ENCODE results near the gene RMND5A. TPM values are rescaled to one million over a fixed set of nuclear protein-coding genes. Genes with fewer than 3 reads are reported as not detected.
"Not testable (repeated sequence)": the region's sequence is repeated elsewhere in the genome, so short reads cannot be mapped to it uniquely, and the experiment has no call there.

RMND5A gene, protein sequence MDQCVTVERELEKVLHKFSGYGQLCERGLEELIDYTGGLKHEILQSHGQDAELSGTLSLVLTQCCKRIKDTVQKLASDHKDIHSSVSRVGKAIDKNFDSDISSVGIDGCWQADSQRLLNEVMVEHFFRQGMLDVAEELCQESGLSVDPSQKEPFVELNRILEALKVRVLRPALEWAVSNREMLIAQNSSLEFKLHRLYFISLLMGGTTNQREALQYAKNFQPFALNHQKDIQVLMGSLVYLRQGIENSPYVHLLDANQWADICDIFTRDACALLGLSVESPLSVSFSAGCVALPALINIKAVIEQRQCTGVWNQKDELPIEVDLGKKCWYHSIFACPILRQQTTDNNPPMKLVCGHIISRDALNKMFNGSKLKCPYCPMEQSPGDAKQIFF
- 52.8 TPM for polyA plus RNA-seq
- long read RNA-seq, donor 1, full-length matches to known transcripts: 6 of 6 reads
- long read RNA-seq, donor 1, partial matches to known transcripts: 0 of 6 reads
- long read RNA-seq, donor 1, other reads (novel, unspliced or antisense): 0 of 6 reads
- long read RNA-seq, donor 2, full-length matches to known transcripts: 6 of 58 reads
- long read RNA-seq, donor 2, partial matches to known transcripts: 52 of 58 reads
- long read RNA-seq, donor 2, other reads (novel, unspliced or antisense): 0 of 58 reads
- long read RNA-seq, donor 3: 0 reads
- long read RNA-seq, donor 4, full-length matches to known transcripts: 3 of 3 reads
- long read RNA-seq, donor 4, partial matches to known transcripts: 0 of 3 reads
- long read RNA-seq, donor 4, other reads (novel, unspliced or antisense): 0 of 3 reads
- long read RNA-seq, donor 5, full-length matches to known transcripts: 7 of 7 reads
- long read RNA-seq, donor 5, partial matches to known transcripts: 0 of 7 reads
- long read RNA-seq, donor 5, other reads (novel, unspliced or antisense): 0 of 7 reads
- long read RNA-seq, donor 6, full-length matches to known transcripts: 15 of 24 reads
- long read RNA-seq, donor 6, partial matches to known transcripts: 9 of 24 reads
- long read RNA-seq, donor 6, other reads (novel, unspliced or antisense): 0 of 24 reads
- long read RNA-seq, donor 7, full-length matches to known transcripts: 5 of 5 reads
- long read RNA-seq, donor 7, partial matches to known transcripts: 0 of 5 reads
- long read RNA-seq, donor 7, other reads (novel, unspliced or antisense): 0 of 5 reads
- long read RNA-seq, donor 8, full-length matches to known transcripts: 10 of 109 reads
- long read RNA-seq, donor 8, partial matches to known transcripts: 99 of 109 reads
- long read RNA-seq, donor 8, other reads (novel, unspliced or antisense): 0 of 109 reads
- long read RNA-seq, donor 9, full-length matches to known transcripts: 3 of 34 reads
- long read RNA-seq, donor 9, partial matches to known transcripts: 31 of 34 reads
- long read RNA-seq, donor 9, other reads (novel, unspliced or antisense): 0 of 34 reads
- long read RNA-seq, donor 10, full-length matches to known transcripts: 10 of 24 reads
- long read RNA-seq, donor 10, partial matches to known transcripts: 14 of 24 reads
- long read RNA-seq, donor 10, other reads (novel, unspliced or antisense): 0 of 24 reads
- long read RNA-seq, donor 11, full-length matches to known transcripts: 11 of 11 reads
- long read RNA-seq, donor 11, partial matches to known transcripts: 0 of 11 reads
- long read RNA-seq, donor 11, other reads (novel, unspliced or antisense): 0 of 11 reads

DNA sequence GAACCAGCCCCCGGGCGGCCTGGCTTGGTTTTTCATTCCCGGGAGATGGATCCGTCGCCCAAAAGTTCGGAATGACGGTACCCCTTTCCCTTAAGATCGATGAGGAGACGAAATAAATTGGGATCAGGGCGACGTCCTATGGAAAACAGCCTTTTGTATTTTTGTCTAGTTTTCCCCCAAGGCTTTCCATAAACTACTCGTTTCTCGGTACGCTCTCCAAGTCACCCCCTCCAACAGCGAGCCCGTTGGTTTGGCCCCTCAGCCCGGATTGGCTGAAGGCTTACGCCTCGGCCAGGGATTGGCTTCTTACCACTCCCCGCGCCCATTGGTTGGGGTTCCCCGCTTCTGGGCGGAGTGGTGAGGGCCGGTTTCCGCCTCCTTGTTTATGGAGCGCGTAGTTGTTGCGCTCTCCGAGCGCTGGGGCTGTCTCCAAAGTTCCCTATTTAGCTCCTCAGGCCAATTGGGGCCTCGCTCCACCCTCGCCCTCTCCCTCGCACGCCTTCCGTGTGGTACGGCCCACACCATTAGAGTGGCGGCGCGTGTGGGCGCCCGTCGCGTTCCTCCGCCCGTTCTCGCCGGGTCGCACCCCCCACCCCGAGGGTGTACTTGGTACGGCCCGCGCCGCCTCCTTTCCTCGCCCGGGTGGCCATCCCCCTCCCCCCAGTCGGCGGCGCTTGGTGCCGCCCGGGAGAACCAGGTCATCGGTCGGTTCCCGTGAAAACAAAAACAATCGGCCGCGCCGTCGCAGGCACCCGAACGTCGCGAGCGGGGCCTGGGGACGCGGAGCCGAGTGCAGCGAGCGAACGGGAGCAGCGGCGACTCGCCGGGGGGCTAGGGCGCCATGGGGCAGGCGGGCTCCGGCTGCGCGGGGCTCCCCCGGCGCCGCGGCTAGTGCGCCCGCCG lies at the start of gene RMND5A:
TSS of gene RMND5A (plus strand) at position 655 of the 903 bp plus-strand sequence. CDS start 377 bp downstream, outside the sequence.
- H3K27ac ChIP-seq (ENCODE audit: low read length): peak within 1 kb of the TSS; percentile 84
- H3K4me3 ChIP-seq (ENCODE audit: low read length): peak within 1 kb of the TSS; percentile 62
- not testable (repeated sequence) for H3K9me3 ChIP-seq (ENCODE audit: control insufficient read depth, low read depth, low read length); H3K27me3 ChIP-seq (ENCODE audit: control insufficient read depth, insufficient read depth, low read length); H3K36me3 ChIP-seq (ENCODE audit: control insufficient read depth, insufficient read depth, low read length); H3K4me1 ChIP-seq (ENCODE audit: control insufficient read depth, insufficient read depth, low read length)
- whole genome bisulfite sequencing (ENCODE audit: insufficient coverage, low lambda C conversion rate): no CpG with 5 or more reads among the region's 95 CpGs
- DNase-seq: peak; percentile 89 to 94

- peaks cover 13% of the 10 kb centered on the region for H3K4me1 ChIP-seq (ENCODE audit: control insufficient read depth, insufficient read depth, low read length)
- H3K9me3 ChIP-seq (ENCODE audit: control insufficient read depth, low read depth, low read length): no peaks in the 10 kb centered on the region
- H3K36me3 ChIP-seq (ENCODE audit: control insufficient read depth, insufficient read depth, low read length): no peaks in the 10 kb centered on the region
- H3K27ac ChIP-seq (ENCODE audit: low read length): no peak overlapping the region
- H3K4me3 ChIP-seq (ENCODE audit: low read length): no peak overlapping the region
- WGBS (ENCODE audit: insufficient coverage, low lambda C conversion rate): 10% methylated on average over 2 of the region's 5 CpGs
- DNase-seq: peak; percentile 23 to 31
- no peaks in the 10 kb centered on the region for H3K27me3 ChIP-seq (ENCODE audit: control insufficient read depth, insufficient read depth, low read length)
These were observed 48.6 kb upstream of the RMND5A start for GRCh38 chr2:86671337-86671981.

DNA sequence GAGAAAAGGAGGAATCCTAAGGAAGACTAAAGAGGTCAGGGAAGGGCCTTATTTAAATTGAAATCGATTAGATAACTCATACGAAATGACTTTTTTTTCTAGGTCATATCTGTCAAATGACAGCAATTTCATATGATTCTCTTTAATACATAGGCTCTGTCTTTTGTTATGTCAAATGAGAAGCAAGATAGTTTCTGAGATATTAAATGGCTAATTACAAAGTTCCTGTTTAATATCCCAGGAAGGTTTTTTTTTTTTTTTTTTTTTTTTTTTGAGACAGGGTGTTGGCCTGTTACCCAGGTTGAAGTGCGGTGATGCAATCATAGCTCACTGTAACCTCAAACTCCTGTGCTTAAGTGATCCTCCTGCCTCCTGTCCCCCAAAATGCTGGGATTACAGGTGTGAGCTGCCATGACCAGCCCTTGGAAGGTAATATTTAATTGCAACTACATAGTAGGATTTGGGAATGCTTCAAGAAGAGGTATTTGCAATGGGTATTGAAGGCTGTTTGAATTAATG lies 48.0 kb upstream of the RMND5A start:
- peaks cover 13% of the 10 kb centered on the region for H3K4me1 ChIP-seq (ENCODE audit: control insufficient read depth, insufficient read depth, low read length)
- no peaks in the 10 kb centered on the region for H3K36me3 ChIP-seq (ENCODE audit: control insufficient read depth, insufficient read depth, low read length)
- WGBS (ENCODE audit: insufficient coverage, low lambda C conversion rate): 80% methylated on average over 1 of the region's 3 CpGs
- no peak for DNase-seq
- no peak overlapping the region for H3K4me3 ChIP-seq (ENCODE audit: low read length)
- H3K27me3 ChIP-seq (ENCODE audit: control insufficient read depth, insufficient read depth, low read length): no peaks in the 10 kb centered on the region
- H3K9me3 ChIP-seq (ENCODE audit: control insufficient read depth, low read depth, low read length): no peaks in the 10 kb centered on the region
- no peak overlapping the region for H3K27ac ChIP-seq (ENCODE audit: low read length)

DNA sequence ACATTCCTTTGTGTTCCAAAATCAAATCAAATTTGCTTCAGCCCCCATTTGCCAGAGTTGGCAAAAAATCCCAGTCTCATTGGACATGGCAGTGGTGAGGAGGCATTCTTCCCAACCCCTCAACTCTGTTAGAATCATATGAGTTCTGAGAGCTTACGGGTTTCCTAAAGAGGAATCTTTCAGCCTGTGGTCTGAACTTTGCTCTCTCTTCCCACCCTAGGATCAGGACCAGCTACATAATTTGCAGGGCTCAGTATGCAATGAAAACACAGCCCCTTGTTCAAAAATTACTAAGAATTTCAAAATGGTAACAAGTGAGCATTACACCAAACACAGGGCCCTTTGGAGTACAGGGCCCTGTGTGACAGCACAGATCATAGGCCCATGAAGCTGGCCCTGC lies 47.1 kb upstream of the RMND5A start:
- no peaks in the 10 kb centered on the region for H3K27me3 ChIP-seq (ENCODE audit: control insufficient read depth, insufficient read depth, low read length)
- no CpG with 5 or more reads among the region's 1 CpG for WGBS (ENCODE audit: insufficient coverage, low lambda C conversion rate)
- no peaks in the 10 kb centered on the region for H3K36me3 ChIP-seq (ENCODE audit: control insufficient read depth, insufficient read depth, low read length)
- DNase-seq: peak in 1 of 2 donors; percentile 19
- peaks cover 13% of the 10 kb centered on the region for H3K4me1 ChIP-seq (ENCODE audit: control insufficient read depth, insufficient read depth, low read length)
- no peaks in the 10 kb centered on the region for H3K9me3 ChIP-seq (ENCODE audit: control insufficient read depth, low read depth, low read length)
- no peak overlapping the region for H3K27ac ChIP-seq (ENCODE audit: low read length)
- no peak overlapping the region for H3K4me3 ChIP-seq (ENCODE audit: low read length)

- no peaks in the 10 kb centered on the region for H3K9me3 ChIP-seq (ENCODE audit: control insufficient read depth, low read depth, low read length)
- H3K27me3 ChIP-seq (ENCODE audit: control insufficient read depth, insufficient read depth, low read length): no peaks in the 10 kb centered on the region
- no peaks in the 10 kb centered on the region for H3K36me3 ChIP-seq (ENCODE audit: control insufficient read depth, insufficient read depth, low read length)
- peaks cover 13% of the 10 kb centered on the region for H3K4me1 ChIP-seq (ENCODE audit: control insufficient read depth, insufficient read depth, low read length)
- H3K27ac ChIP-seq (ENCODE audit: low read length): no peak overlapping the region
- DNase-seq: peak in 1 of 2 donors; percentile 8
- WGBS (ENCODE audit: insufficient coverage, low lambda C conversion rate): no CpG with 5 or more reads among the region's 1 CpG
- H3K4me3 ChIP-seq (ENCODE audit: low read length): no peak overlapping the region
These were observed 46.0 kb upstream of the RMND5A start for GRCh38 chr2:86673986-86674670.

DNA sequence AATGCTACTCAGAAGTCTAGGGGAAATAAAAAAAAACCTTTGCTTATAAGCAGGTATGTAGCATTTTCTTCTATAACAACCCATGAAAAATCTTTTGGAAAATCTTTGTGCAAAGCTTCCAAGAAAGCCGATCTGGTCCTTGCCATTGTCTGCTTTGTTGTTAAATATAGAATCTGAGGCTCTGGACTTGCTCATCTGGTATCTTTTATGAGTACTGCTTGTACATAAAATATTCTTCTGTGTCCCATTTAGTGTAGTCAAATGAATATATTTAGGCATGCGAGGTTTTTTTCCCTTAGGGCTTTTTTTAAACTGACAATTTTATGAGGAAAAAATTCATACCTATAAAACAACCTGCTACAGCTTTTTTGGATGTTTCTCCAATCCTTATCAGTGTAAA lies 45.0 kb upstream of the RMND5A start:
- H3K9me3 ChIP-seq (ENCODE audit: control insufficient read depth, low read depth, low read length): no peaks in the 10 kb centered on the region
- 80% methylated on average over 1 of the region's 2 CpGs for WGBS (ENCODE audit: insufficient coverage, low lambda C conversion rate)
- no peak overlapping the region for H3K4me3 ChIP-seq (ENCODE audit: low read length)
- H3K27ac ChIP-seq (ENCODE audit: low read length): no peak overlapping the region
- peaks cover 13% of the 10 kb centered on the region for H3K4me1 ChIP-seq (ENCODE audit: control insufficient read depth, insufficient read depth, low read length)
- no peaks in the 10 kb centered on the region for H3K36me3 ChIP-seq (ENCODE audit: control insufficient read depth, insufficient read depth, low read length)
- no peaks in the 10 kb centered on the region for H3K27me3 ChIP-seq (ENCODE audit: control insufficient read depth, insufficient read depth, low read length)
- DNase-seq: no peak

DNA sequence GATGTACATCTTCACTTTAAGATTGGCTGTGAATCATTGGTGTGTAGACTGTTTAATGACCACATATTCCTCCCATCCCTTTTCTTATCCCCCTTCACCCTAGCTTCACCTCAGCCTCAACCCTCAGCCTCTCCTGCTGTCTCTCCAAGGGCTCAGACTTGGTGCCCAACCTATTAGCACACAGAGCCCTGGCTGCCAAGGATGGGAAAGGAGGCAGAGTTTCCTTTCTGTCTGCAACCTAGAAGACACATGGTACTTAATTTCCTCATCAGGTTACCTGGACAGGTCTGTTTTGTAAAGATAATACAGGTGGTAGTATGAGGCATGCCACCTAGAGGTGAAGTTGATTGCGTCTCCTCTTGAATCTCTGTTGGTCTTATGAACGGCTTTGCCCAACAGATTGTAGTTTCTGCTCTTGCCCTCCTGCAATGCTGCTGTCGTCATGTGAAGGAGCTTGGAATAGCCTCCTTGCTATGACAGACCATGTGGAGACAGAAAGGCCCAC lies 44.5 kb upstream of the RMND5A start:
- H3K27me3 ChIP-seq (ENCODE audit: control insufficient read depth, insufficient read depth, low read length): no peaks in the 10 kb centered on the region
- no peaks in the 10 kb centered on the region for H3K9me3 ChIP-seq (ENCODE audit: control insufficient read depth, low read depth, low read length)
- no peaks in the 10 kb centered on the region for H3K36me3 ChIP-seq (ENCODE audit: control insufficient read depth, insufficient read depth, low read length)
- DNase-seq: peak; percentile 43 to 64
- no CpG with 5 or more reads among the region's 3 CpGs for WGBS (ENCODE audit: insufficient coverage, low lambda C conversion rate)
- H3K4me3 ChIP-seq (ENCODE audit: low read length): no peak overlapping the region
- no peak overlapping the region for H3K27ac ChIP-seq (ENCODE audit: low read length)
- H3K4me1 ChIP-seq (ENCODE audit: control insufficient read depth, insufficient read depth, low read length): peaks cover 13% of the 10 kb centered on the region

GRCh38 chr2:86677816-86678215 lies 42.3 kb upstream of the RMND5A start:
- DNase-seq: no peak
- H3K27ac ChIP-seq (ENCODE audit: low read length): no peak overlapping the region
- no peaks in the 10 kb centered on the region for H3K27me3 ChIP-seq (ENCODE audit: control insufficient read depth, insufficient read depth, low read length)

More at GRCh38 chr2:86677816-86678215, 42.3 kb upstream of the RMND5A start:
- Histone ChIP-seq H3K4me3 (ENCODE audit: low read length) (no peak overlapping the region), H3K9me3 (ENCODE audit: control insufficient read depth, low read depth, low read length) (no peaks in the 10 kb centered on the region), H3K36me3 (ENCODE audit: control insufficient read depth, insufficient read depth, low read length) (no peaks in the 10 kb centered on the region), H3K4me1 (ENCODE audit: control insufficient read depth, insufficient read depth, low read length) (peaks cover 6% of the 10 kb centered on the region)
